Stimulated activated CD4-positive, alpha-beta T cell treated with anti-CD3 and anti-CD28 coated beads, Interleukin-4, amount 100 ng/mL, for 48 hours (primary cell): ENCODE data around the gene PPP1R16B.
"Not testable (repeated sequence)": the region's sequence is repeated elsewhere in the genome, so short reads cannot be mapped to it uniquely, and the experiment has no call there.

Experiments used
- DNase-seq, 2 donors: peaks; one replicate each; pipeline ENCODE4 v3.0.0-alpha.2; 2020; ENCODE audit warnings: low read depth in 2 of 2

The PPP1R16B gene

GRCh38 chr20:38932457-38933120 is 127.1 kb downstream of the PPP1R16B start:
- DNase-seq = no peak

- DNase-seq = no peak
Observed at GRCh38 chr20:38934530-38934929, 129.0 kb downstream of the PPP1R16B start.

DNA sequence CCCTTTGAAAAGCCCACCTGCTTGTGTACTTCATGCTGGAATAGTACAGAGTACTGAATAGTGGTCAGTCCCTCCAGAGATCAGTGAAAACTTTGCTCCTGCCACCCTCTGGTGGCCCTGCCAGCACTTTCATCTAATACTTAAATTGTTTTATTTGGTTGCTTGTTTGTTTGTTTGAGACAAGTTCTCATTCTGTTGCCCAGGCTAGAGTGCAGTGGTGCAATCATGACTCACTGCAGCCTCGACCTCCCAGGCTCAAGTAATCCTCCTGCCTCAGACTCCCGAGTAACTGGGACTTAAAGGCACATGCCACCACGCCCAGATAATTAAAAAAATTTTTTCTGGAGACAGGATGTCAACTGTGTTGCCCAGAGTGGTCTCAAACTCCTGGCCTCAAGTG is 129.8 kb downstream of the PPP1R16B start:
- no peak for DNase-seq

- no peak for DNase-seq
Observed at GRCh38 chr20:38935967-38936407, 130.5 kb downstream of the PPP1R16B start.

- DNase-seq = no peak
Observed at GRCh38 chr20:38937000-38937399, 131.5 kb downstream of the PPP1R16B start.

DNA sequence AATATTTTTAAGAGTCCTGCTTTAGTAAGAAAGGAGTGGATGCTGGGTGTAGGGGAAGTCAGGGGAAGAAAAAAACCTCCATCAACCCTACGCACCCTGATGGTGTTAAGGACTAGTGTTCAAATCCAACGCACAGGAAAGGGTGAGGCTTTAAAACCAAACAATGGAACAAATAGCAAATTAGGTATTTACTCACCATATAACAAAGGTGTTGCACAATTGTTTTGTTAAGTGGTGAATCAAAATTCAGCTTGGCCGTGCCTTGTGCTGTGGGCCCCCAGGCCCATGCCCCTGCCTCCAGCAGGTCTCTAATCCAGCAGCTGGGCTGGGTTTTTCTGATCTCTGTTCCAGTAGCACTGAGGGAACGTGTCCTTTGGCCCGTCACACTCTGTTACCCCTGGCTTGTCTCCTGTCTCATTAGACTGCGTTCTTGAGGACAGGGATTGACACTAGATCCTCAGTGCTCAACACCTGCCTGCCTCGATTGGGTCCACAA is 132.5 kb downstream of the PPP1R16B start:
- no peak for DNase-seq

GRCh38 chr20:38939686-38940085 is 134.2 kb downstream of the PPP1R16B start:
- no peak for DNase-seq

- DNase-seq = no peak
Observed at GRCh38 chr20:38940644-38941043, 135.1 kb downstream of the PPP1R16B start.

GRCh38 chr20:38941726-38942389 is 136.4 kb downstream of the PPP1R16B start:
- DNase-seq = no peak

DNA sequence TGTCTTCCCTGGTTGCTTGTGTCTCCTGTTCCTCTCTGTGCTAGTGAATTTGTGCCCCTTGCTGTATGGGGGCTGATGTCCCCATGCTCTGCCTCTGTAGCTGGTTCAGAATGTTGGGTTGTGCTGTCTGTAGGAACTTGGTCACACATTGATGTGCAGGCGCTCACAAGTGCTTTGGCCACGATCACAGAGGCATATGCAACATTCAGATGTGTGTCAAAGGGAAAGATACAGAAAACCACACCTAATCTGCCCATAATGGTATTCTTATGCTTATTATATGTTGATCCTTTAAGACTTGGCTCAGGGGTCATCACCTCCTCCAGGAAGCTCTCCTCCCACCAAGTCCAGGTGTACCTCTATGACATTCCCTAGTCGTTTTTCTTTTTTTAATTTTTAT is 139.5 kb downstream of the PPP1R16B start:
- DNase-seq = no peak

GRCh38 chr20:38946836-38947235 is 141.3 kb downstream of the PPP1R16B start:
- DNase-seq = no peak

DNA sequence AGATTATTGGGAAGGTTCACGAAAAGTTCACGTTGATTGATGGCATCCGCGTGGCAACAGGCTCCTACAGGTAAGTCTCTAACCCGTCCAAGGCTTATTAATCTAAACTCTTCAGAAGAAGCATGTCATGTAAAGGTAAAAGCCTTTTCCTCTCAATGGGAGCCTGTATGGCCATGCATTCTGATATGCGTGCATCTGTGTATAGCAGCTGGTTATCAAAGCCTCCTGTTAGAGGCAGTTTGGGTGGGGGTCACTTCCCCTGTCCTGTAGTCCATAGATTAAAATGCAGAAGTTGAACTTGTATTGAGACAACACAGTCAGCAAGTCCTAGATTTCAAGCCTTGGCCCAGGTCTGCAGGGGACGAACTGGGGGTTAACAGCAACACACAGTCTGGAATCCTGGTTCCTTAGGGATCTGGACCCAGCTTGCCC is 142.4 kb downstream of the PPP1R16B start:
- DNase-seq = no peak

GRCh38 chr20:38950254-38950653 is 144.8 kb downstream of the PPP1R16B start:
- DNase-seq = no peak

DNA sequence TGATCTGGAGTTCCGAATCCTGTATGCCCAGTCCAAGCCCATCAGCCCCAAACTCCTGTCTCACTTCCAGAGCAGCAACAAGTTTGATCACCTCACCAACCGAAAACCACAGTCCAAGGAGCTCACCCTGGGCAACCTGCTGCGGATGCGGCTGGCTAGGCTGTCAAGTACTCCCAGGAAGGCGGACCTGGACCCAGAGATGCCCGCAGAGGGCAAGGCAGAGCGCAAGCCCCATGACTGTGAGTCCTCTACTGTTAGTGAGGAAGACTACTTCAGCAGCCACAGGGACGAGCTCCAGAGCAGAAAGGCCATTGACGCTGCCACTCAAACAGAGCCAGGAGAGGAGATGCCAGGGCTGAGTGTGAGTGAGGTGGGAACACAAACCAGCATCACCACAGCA is 146.1 kb downstream of the PPP1R16B start:
- no peak for DNase-seq

DNA sequence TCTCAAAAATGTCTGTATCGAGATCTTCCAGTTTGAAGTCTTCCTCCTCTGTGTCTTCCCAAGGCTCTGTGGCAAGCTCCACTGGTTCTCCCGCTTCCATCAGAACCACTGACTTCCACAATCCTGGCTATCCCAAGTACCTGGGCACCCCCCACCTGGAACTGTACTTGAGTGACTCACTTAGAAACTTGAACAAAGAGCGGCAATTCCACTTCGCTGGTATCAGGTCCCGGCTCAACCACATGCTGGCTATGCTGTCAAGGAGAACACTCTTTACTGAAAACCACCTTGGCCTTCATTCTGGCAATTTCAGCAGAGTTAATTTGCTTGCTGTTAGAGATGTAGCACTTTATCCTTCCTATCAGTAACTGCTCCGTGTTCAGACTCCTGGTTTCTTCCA is 146.7 kb downstream of the PPP1R16B start:
- DNase-seq = no peak

DNA sequence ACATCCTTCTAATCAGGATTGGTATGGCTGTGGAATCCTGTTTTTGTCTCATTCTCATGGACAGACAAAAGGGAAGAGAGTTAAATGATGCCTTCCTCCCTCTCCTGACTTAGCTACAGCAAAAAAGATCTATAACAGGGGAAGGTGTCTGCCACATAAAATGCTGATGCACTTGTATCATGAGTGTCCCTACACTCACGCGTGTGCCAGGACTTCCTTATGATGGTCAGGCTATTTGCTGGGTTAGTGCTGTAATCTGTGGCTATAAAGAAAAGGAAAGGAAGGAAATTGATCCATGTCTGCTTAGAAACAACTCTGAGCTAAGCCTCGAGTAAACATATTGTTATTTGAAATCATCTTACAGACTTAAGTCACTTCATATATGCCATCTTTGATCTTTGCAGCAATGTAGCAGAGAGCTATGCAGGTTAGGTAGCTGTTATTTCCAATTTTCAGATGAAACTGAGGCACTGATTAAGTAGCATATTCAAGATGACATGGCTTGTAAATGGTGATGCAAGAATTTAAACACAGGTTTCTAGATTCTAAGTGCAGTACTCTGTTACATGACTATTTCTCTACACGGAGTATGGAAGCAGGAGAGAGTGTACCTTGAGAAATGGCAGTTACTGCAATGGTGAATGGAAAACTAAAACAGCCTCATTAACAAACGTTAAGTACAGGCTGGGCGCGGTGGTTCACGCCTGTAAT is 148.3 kb downstream of the PPP1R16B start:
- DNase-seq = no peak

GRCh38 chr20:38957235-38957876 is 151.9 kb downstream of the PPP1R16B start:
- no peak for DNase-seq

- no peak for DNase-seq
Observed at GRCh38 chr20:38957915-38958485, 152.5 kb downstream of the PPP1R16B start.

DNA sequence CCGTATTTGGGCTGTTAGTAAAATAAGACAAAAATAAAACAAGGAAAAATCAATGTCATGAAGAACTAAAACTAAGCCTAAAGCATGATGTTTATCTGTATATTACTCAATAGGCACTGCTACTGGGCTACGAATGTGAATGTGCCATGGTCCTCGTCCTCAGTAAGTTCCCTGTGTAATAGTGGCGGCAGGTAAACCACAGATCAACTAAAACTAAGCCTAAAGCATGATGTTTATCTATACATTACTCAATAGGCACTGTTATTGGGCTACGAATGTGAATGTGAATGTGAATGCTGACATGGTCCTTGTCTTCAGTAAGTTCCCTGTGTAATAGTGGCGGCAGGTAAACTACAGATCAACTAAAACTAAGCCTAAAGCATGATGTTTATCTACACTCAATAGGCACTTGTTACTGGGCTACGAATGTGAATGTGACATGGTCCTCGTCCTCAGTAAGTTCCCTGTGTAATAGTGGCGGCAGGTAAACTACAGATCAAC is 154.7 kb downstream of the PPP1R16B start:
- DNase-seq = not testable (repeated sequence)

- DNase-seq = peak; percentile 14 to 21
Observed at GRCh38 chr20:38961530-38962043, 156.1 kb downstream of the PPP1R16B start.
